Epithelial cell of esophagus (primary cell): Measurements from ENCODE around the gene MASP2.
"Not testable (repeated sequence)": the region's sequence is repeated elsewhere in the genome, so short reads cannot be mapped to it uniquely, and the experiment has no call there.

Experiments used
- DNase-seq: peaks from one replicate; pipeline ENCODE4 v3.0.0; 2010; ENCODE audit warnings: low read depth
- H3K4me3 ChIP-seq: 2 replicates; pipeline ENCODE4 v1.5.1; 2011; ENCODE audit warnings: mild to moderate bottlenecking, low read length, control low read depth
- TF ChIP-seq, protein P1 (sequence below): IDR thresholded peaks from 2 replicates; pipeline ENCODE4 v1.5.1; 2011; ENCODE audit warnings: low read depth, mild to moderate bottlenecking, low read length, control low read depth, inconsistent platforms; ENCODE audit not compliant: insufficient read depth; ENCODE audit errors: missing control alignments

Gene MASP2

DNA sequence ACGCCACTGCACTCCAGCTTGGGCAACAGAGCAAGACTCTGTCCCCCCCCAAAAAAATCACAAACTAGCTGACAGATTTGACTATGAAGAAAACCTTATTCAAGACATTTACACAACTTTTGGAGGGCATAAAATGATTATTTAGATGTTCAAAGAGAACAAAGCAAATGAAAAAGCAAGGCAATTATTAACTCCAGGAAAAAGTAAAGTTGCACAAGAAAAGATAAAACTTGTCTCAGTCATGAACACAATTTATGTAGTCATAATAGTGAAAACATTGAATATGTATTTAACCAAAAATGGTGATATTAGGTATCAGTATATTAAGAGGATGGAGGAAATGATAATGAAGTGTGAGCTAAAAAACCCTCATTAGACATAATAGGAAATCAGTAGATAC lies 46.5 kb downstream of the MASP2 start:
- DNase-seq, result no peak
- TF ChIP-seq, protein P1, sequence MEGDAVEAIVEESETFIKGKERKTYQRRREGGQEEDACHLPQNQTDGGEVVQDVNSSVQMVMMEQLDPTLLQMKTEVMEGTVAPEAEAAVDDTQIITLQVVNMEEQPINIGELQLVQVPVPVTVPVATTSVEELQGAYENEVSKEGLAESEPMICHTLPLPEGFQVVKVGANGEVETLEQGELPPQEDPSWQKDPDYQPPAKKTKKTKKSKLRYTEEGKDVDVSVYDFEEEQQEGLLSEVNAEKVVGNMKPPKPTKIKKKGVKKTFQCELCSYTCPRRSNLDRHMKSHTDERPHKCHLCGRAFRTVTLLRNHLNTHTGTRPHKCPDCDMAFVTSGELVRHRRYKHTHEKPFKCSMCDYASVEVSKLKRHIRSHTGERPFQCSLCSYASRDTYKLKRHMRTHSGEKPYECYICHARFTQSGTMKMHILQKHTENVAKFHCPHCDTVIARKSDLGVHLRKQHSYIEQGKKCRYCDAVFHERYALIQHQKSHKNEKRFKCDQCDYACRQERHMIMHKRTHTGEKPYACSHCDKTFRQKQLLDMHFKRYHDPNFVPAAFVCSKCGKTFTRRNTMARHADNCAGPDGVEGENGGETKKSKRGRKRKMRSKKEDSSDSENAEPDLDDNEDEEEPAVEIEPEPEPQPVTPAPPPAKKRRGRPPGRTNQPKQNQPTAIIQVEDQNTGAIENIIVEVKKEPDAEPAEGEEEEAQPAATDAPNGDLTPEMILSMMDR, result no peak

DNA sequence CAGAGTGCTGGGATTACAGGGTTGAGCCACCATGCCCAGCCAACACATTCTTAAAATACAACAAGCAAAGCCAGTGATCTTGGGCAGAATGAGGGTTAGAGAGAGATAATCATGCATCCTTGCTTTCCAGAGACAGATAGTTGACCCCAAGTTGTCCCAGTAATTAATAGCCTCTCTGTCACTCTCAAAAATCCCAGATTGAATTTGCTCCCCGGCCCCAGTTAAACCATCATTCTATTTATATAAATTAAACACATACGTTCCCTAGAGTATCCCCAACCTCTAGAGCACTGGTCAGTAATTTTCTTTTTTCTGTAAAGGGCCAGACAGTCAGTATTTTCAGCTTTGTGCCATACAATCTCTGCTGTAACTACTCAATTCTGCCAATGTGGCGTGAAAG lies 50.9 kb downstream of the MASP2 start:
- DNase-seq, result no peak
- H3K4me3 ChIP-seq, result no peak overlapping the region
- TF ChIP-seq, protein P1, result no peak

More for the DNA sequence above, 46.5 kb downstream of the MASP2 start:
- no peak overlapping the region for H3K4me3 ChIP-seq

DNA sequence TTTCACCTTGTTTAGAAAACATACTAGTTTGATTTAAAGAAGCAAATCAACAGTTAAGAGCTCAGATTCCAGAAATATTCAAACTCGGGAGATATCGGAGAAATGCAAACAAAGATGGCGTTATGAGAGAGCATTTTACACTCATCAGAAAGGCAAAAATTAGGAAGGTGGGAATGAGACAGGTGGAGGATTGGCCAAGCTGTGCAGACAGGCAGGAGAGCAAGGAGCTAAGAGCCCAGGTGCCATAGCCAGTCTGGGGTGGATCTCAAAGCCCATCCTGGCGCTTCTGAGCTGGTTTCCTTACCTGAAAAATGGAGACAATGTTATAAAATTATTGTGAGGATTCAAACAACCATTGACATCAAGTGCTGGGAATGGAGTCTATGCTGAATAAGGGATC lies 54.2 kb downstream of the MASP2 start:
- TF ChIP-seq, protein P1, result no peak
- DNase-seq, result no peak
- H3K4me3 ChIP-seq, result no peak overlapping the region

DNA sequence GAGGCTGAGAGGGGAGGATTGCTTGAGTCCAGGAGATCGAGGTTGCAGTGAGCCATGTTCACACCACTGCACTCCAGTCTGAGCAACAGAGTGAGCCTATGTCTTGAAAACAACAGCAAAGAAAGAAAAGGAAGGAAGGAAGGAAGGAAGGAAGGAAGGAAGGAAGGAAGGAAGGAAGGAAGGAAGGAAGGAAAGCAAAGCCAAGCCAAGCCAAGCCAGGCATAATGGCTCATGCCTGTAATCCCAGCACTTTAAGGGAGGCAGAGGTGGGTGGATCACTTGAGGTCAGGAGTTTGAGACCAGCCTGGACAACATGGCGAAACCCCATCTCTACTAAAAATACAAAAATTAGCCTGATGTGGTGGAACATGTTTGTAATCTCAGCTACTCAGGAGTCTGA lies 55.0 kb downstream of the MASP2 start:
- not testable (repeated sequence) for DNase-seq, H3K4me3 ChIP-seq

DNA sequence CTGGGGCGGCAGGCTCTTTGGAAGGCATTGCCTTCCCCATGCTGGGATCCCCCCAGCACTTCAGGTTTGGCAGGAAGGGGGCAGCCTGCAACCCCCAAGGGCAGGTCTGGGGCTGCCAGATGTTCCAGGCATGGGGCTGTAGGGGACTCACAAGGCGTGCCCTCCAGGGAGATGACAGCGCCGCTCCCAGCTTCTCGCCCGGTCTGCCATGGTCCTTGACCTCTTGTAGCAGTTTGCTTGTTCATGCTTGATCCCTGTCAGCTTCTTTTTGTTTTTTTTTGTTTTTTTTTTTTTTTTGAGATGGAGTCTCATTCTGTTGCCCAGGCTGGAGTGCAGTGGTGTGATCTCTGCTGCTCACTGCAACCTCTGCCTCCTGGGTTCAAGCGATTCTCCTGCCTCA lies 56.2 kb downstream of the MASP2 start:
- H3K4me3 ChIP-seq, result no peak overlapping the region
- no peak for DNase-seq
- TF ChIP-seq, protein P1, result no peak

DNA sequence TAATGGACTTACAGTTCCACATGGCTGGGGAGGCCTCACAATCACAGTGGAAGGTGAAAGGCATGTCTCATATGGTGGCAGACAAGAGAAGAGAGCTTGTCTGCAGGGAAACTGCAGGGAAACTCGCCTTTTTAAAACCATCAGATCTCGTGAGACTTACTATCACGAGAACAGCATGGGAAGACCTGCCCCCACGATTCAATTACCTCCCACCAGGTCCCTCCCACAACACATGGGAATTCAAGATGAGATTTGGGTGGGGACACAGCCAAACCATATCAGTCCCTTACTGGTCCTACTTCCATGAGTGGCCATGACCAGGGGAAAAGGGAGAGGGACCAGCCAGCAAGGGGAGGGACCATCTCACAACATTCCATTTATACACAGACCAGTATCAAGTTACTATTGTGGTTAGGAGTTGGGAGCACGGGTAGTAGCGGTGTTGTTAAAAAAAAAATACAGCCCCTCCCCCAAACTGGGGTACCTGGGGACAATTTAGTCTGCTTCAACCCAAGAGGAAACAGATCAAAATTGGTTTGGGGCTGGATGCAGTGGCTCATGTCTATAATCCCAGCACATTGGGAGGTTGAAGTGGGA lies 57.0 kb downstream of the MASP2 start:
- not testable (repeated sequence) for H3K4me3 ChIP-seq, DNase-seq

DNA sequence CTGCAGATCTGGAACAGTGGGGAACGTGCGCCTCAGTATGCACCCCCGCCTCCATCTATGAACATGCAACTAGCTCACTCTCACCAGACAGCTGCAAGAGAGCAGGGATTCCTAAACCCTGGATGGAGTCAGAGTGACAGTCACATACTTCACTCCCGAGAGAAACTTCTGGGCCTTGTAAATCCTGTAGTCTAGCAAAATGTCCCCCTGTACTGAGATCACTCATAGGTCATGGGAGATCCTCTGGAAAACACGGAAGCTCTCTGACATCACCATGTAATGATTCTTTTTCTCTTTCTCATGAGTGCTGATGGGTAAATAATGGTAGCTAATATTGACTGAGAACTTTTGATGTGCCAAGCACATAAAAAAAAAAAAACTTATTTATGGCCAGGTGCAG lies 57.9 kb downstream of the MASP2 start:
- TF ChIP-seq, protein P1, result no peak
- no peak overlapping the region for H3K4me3 ChIP-seq
- DNase-seq, result no peak

DNA sequence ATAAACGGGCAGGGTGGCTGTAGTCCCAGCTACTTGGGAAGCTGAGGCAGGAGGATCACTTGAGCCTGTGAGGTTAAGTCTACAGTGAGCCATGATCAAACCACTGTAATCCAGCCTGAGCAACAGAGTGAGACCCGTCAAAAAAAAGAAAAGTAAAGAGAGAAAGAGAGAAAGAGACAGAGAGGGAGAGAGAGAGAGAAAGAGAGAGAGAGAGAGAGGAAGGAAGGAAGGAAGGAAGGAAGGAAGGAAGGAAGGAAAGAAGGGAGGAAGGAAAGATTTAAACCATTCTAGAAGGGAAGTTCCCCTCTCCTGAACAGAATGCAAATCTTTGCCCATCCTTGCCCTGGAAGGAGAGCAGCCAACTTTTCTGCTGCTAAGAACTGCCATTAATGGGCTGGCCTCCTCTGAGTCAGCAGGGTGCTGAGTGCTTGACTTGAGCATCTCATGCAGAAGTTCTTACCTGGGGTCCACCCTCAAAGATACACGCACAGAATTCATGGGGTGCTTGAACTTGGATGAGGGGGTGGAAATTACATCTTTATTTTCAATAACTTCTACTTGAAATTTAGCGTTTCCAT lies 59.1 kb downstream of the MASP2 start:
- no peak for DNase-seq
- TF ChIP-seq, protein P1, result no peak
- no peak overlapping the region for H3K4me3 ChIP-seq
